Measurements from ENCODE around the gene ANAPC7. TPM values are rescaled to one million over a fixed set of nuclear protein-coding genes. Genes with fewer than 3 reads are reported as not detected.
"Not testable (repeated sequence)": the region's sequence is repeated elsewhere in the genome, so short reads cannot be mapped to it uniquely, and the experiment has no call there.

The ANAPC7 gene
- total RNA-seq, 1 donor = 16.2 TPM

DNA sequence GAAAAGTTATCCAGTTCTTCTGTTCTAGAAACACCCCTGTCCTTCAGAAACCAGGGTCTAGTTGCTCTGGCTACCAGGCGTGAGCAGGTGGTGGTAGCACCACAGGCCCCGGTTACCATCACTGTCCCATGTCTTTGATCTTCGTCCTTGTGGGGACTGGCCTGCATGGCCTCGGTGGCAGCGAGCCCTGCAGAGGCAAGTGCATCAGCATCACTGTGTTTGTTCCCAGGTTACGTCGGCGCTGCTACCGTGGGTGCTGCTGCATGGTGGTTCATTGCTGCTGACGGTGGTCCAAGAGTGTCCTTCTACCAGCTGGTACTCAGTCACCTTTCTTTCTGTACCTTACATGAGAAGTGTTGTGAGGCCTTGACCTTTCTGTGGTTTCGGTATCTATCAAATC, 58.9 kb downstream of the ANAPC7 start:
- H3K4me1 ChIP-seq (ENCODE audit: insufficient read depth, low read length) = peaks cover 28% of the 10 kb centered on the region
- H3K27me3 ChIP-seq (ENCODE audit: insufficient read depth, low read length) = no peaks in the 10 kb centered on the region
- H3K9me3 ChIP-seq (ENCODE audit: low read depth, low read length) = no peaks in the 10 kb centered on the region
- no peak overlapping the region for H3K4me3 ChIP-seq (ENCODE audit: low read length)

DNA sequence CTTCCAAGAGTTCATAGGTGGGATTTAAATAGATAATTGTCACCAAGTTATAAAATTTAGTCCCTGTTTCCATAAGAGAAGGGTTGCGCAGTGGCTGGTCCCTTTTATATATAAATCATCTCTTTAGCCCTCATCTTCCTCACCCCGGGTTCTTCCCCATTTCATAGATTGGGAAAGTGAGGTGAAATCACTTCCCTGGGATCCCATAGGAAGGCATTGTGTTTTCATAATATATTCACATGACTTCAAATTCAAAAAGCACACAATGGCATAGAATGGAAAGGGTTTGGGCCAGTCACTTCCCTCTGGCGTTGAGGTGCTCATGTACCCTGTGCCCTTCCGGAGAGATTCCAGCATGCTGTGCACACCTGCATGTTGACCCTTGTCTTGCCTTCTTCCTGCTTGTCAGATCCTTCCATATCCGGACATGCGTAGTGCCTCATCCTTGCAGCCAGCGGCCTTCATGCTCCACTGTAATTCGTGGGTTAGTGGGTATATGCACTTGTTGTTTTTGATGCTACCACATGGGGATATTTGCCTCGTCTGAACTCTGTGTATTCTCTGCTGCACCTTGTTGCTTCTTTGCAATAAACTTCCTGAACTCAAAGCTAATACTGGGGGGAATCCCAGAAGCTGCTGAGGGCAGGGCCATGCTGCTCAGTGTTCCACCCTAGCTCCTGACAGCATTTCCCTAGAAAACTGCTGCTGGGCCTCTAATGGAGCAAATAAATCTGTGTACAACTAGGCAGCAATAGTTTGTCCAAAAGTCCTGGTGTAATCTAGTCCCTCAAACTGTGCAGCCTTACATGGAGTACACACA, 59.6 kb downstream of the ANAPC7 start:
- peaks cover 21% of the 10 kb centered on the region for H3K4me1 ChIP-seq (ENCODE audit: insufficient read depth, low read length)
- H3K4me3 ChIP-seq (ENCODE audit: low read length) = no peak overlapping the region
- H3K27me3 ChIP-seq (ENCODE audit: insufficient read depth, low read length) = no peaks in the 10 kb centered on the region
- H3K9me3 ChIP-seq (ENCODE audit: low read depth, low read length) = no peaks in the 10 kb centered on the region

DNA sequence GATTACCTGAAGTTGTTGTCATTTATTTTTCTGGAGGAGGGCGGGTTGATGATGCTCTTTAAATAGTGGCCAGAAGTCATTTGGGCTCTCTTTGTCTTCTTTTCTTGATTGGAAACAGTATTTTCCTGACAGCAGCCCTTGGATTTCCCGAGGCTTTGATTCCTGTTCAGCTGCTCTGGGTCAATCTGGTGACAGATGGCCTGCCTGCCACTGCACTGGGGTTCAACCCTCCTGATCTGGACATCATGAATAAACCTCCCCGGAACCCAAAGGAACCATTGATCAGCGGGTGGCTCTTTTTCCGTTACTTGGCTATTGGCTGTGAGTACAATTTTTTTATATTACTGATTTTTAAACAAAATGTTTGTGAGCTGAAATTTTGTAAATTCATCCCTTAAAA, 60.4 kb downstream of the ANAPC7 start:
- Histone ChIP-seq H3K4me3 (ENCODE audit: low read length) (no peak overlapping the region), H3K4me1 (ENCODE audit: insufficient read depth, low read length) (peaks cover 14% of the 10 kb centered on the region), H3K27me3 (ENCODE audit: insufficient read depth, low read length) (no peaks in the 10 kb centered on the region), H3K9me3 (ENCODE audit: low read depth, low read length) (no peaks in the 10 kb centered on the region)

DNA sequence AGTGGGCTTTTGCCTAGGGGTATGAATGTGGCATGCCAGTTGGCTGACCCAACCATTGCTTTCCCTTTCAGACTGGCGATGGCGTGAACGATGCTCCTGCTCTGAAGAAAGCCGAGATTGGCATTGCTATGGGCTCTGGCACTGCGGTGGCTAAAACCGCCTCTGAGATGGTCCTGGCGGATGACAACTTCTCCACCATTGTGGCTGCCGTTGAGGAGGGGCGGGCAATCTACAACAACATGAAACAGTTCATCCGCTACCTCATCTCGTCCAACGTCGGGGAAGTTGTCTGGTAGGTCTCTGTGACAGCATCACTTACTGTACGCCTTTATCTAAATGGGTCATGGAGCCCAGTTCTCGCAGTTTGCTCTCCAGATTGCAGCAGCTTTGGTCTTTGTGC, 61.4 kb downstream of the ANAPC7 start:
- peaks cover 14% of the 10 kb centered on the region for H3K4me1 ChIP-seq (ENCODE audit: insufficient read depth, low read length)
- H3K27me3 ChIP-seq (ENCODE audit: insufficient read depth, low read length) = no peaks in the 10 kb centered on the region
- H3K4me3 ChIP-seq (ENCODE audit: low read length) = no peak overlapping the region
- H3K9me3 ChIP-seq (ENCODE audit: low read depth, low read length) = no peaks in the 10 kb centered on the region

DNA sequence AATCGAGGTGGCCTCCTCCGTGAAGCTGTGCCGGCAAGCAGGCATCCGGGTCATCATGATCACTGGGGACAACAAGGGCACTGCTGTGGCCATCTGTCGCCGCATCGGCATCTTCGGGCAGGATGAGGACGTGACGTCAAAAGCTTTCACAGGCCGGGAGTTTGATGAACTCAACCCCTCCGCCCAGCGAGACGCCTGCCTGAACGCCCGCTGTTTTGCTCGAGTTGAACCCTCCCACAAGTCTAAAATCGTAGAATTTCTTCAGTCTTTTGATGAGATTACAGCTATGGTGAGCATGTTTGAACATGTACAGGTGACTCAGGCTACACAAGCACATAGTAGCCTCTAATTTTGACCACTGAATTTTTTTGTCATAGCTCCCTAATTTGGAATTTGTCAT, 62.8 kb downstream of the ANAPC7 start:
- peaks cover 14% of the 10 kb centered on the region for H3K4me1 ChIP-seq (ENCODE audit: insufficient read depth, low read length)
- H3K27me3 ChIP-seq (ENCODE audit: insufficient read depth, low read length) = no peaks in the 10 kb centered on the region
- H3K4me3 ChIP-seq (ENCODE audit: low read length) = no peak overlapping the region
- no peaks in the 10 kb centered on the region for H3K9me3 ChIP-seq (ENCODE audit: low read depth, low read length)

DNA sequence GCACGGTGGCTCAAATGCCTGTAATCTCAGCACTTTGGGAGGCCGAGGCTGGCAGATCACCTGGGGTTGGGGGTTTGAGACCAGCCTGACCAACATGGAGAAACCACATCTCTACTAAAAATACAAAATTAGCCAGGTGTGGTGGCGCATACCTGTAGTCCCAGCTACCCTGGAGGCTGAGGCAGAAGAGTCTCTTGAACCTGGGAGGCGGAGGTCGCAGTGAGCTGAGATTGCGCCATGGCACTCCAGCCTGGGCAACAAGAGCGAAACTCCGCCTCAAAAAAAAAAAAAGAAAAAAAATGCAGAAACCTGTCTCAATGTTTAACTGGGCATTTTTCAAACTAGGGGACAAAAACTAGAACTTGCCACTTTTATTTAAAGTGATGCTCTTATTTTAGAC, 63.2 kb downstream of the ANAPC7 start:
- not testable (repeated sequence) for H3K4me1 ChIP-seq (ENCODE audit: insufficient read depth, low read length); H3K4me3 ChIP-seq (ENCODE audit: low read length); H3K9me3 ChIP-seq (ENCODE audit: low read depth, low read length); H3K27me3 ChIP-seq (ENCODE audit: insufficient read depth, low read length)

DNA sequence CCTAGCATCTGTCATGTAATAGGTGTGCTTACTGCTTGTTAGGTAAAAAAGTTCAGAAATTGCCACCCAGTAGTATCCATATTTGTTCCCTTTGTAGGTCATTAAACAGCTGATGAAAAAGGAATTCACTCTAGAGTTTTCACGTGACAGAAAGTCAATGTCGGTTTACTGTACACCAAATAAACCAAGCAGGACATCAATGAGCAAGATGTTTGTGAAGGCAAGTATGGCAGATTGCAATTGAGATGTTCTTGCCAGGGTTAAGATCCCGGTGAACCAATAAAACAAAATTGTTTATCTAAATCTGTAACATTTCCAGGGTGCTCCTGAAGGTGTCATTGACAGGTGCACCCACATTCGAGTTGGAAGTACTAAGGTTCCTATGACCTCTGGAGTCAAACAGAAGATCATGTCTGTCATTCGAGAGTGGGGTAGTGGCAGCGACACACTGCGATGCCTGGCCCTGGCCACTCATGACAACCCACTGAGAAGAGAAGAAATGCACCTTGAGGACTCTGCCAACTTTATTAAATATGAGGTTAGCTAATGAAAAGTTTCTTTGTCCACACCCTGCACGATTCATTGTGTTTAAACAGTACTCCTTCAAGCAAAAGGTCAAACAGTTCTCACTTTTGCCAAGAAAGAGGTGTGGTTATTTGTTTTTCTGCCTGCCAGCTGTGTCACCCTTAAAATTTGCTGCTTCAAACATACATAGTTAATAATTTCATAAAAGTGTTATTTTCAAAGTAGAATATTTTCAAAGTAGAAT, 64.1 kb downstream of the ANAPC7 start:
- no peak overlapping the region for H3K4me3 ChIP-seq (ENCODE audit: low read length)
- H3K4me1 ChIP-seq (ENCODE audit: insufficient read depth, low read length) = peaks cover under 1% of the 10 kb centered on the region
- H3K9me3 ChIP-seq (ENCODE audit: low read depth, low read length) = no peaks in the 10 kb centered on the region
- no peaks in the 10 kb centered on the region for H3K27me3 ChIP-seq (ENCODE audit: insufficient read depth, low read length)

DNA sequence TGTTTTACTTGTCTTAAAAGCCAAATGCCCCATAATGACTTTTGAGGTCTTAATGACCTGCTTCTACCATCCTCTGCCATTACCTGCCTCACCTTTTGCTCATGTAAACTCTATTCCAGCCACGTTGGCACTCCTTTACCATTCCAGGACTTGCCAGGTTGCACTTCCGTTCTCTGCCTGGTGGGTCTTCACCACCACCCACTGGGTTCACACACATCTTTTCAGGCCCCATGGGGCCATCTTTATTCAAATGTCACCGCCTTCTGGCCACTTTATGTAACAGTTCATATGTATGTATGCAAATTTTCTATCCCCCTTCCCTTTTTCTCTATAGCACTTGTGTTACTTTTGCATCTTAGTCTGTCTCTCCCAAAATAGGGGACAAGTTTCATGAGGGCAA, 64.8 kb downstream of the ANAPC7 start:
- Histone ChIP-seq H3K27me3 (ENCODE audit: insufficient read depth, low read length) (no peaks in the 10 kb centered on the region), H3K4me3 (ENCODE audit: low read length) (no peak overlapping the region), H3K9me3 (ENCODE audit: low read depth, low read length) (no peaks in the 10 kb centered on the region)

DNA sequence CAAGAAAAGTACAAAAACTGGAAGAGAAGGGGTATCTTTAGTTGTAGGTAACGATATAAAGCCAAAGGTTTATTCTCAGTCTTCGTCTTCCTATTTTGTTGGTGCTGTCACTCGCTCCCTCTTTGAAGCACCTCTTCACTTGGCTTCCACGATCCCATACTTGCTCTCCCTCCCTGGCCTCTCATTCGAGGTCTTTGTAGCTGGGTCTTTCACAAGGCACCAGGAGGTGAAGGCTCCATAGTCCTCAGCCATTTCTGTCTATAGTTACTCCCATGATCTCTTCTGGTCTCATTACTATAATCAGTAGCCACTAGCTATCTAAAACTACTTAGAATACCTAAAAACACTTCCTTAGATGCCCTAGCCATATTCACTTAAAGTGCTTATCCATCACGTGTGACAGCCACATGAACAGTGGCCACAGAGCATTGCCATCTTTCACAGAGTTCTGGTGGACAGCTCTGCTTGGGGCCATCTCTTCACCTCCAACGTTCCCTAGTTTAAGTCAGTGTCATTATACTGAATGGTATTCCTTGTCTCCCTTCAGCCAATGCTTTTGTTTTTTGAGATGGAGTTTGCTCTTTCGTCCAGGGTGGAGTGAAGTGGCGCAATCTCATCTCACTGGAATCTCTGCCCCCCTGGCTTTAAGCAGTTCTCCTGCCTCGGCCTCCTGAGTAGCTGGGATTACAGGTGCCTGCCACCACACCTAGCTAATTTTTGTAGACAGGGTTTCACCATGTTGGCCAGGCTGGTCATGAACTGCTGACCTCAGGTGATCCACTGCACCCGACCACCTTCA, 65.4 kb downstream of the ANAPC7 start:
- no peaks in the 10 kb centered on the region for H3K9me3 ChIP-seq (ENCODE audit: low read depth, low read length)
- H3K4me1 ChIP-seq (ENCODE audit: insufficient read depth, low read length) = no peaks in the 10 kb centered on the region
- H3K4me3 ChIP-seq (ENCODE audit: low read length) = no peak overlapping the region
- no peaks in the 10 kb centered on the region for H3K27me3 ChIP-seq (ENCODE audit: insufficient read depth, low read length)

More for the DNA sequence above, 64.8 kb downstream of the ANAPC7 start:
- H3K4me1 ChIP-seq (ENCODE audit: insufficient read depth, low read length) = no peaks in the 10 kb centered on the region

DNA sequence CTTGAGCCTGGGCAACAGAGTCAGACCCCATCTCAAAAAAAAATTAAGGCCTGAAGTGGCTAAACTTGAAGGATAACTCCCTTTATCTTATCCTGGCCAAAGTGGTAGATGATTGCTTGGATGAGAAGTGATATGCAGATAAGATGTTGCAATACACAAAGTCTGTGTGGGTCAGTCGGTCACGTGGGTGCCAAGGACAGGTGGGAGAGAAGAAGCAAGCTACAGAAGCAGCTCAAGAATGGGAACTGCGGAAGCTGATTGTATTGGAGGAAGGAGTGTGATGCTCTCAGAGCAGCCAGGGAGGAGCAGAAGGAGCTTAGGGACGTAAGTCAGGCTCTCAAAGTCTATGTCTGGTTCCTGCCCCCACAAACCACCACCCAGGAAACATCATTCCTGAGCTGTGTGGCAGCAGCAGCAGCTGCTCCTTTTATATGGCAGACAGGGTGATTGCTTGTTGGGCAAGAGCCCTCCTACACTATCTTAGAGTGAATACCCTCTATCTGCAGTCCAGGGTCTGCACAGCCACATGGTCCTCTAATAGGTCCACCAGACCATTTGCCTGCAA, 67.9 kb downstream of the ANAPC7 start:
- H3K4me1 ChIP-seq (ENCODE audit: insufficient read depth, low read length) = peaks cover 3% of the 10 kb centered on the region
- H3K27me3 ChIP-seq (ENCODE audit: insufficient read depth, low read length) = no peaks in the 10 kb centered on the region
- H3K9me3 ChIP-seq (ENCODE audit: low read depth, low read length) = no peaks in the 10 kb centered on the region
- no peak overlapping the region for H3K4me3 ChIP-seq (ENCODE audit: low read length)

DNA sequence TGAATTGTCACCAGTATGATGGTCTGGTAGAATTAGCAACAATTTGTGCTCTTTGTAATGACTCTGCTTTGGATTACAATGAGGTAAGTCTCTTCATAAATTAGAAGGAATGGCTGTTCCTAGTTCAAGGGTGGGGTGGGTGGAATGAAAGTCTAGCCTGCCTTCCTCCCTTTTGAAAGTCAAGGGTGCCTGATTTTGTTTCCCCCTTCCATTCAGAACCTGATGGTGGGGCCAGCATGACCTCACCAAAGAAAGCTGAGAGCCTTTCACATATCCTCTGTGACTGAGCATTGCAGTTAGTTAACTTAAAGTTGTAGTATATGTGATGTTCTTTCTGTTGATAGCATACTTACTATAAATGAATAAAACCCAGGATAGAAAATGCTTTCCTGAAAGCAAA, 70.3 kb downstream of the ANAPC7 start:
- Histone ChIP-seq H3K4me1 (ENCODE audit: insufficient read depth, low read length) (peaks cover 5% of the 10 kb centered on the region), H3K27me3 (ENCODE audit: insufficient read depth, low read length) (no peaks in the 10 kb centered on the region), H3K9me3 (ENCODE audit: low read depth, low read length) (no peaks in the 10 kb centered on the region), H3K4me3 (ENCODE audit: low read length) (no peak overlapping the region)

DNA sequence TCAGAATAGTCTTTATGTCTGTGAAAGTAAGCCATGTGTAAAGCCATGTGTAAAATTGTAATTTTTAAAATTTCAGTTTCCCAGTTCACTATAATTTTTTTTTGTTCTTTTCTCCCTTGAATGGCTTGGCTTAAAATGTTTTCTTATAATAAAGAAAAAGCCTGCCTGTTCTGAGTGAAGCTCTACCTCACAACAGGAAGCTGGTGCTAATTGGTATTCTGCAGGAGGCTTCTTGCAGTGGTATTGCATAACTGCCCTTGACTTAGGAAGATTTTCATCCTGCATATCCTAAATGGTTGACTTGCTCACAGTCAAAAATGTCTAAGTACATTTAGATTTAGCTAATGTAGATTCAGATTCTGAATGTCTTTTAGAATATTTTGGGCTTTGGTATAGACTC, 73.0 kb downstream of the ANAPC7 start:
- Histone ChIP-seq H3K27me3 (ENCODE audit: insufficient read depth, low read length) (no peaks in the 10 kb centered on the region), H3K4me3 (ENCODE audit: low read length) (no peak overlapping the region), H3K9me3 (ENCODE audit: low read depth, low read length) (no peaks in the 10 kb centered on the region), H3K4me1 (ENCODE audit: insufficient read depth, low read length) (peaks cover 5% of the 10 kb centered on the region)

DNA sequence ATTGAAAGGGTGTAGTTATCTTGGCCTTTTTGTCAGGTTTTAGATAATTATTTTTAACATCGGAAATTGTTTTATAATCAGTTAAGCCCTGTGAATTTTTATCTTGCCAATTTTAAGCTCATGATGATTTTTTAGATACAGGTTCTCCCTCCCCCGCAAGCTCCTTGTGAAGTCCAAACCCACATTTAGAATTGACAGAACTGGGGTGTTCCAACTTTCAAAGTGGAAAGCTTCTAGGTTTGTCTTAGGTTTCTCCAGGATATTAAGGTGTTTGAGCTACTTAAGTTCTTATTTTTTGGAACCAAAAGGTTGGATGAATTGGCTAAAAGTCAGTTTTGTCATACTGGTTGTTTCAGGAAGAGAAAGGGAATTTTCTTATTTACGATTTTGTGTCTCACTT, 73.4 kb downstream of the ANAPC7 start:
- Histone ChIP-seq H3K4me1 (ENCODE audit: insufficient read depth, low read length) (peaks cover 5% of the 10 kb centered on the region), H3K9me3 (ENCODE audit: low read depth, low read length) (no peaks in the 10 kb centered on the region), H3K27me3 (ENCODE audit: insufficient read depth, low read length) (no peaks in the 10 kb centered on the region), H3K4me3 (ENCODE audit: low read length) (no peak overlapping the region)

DNA sequence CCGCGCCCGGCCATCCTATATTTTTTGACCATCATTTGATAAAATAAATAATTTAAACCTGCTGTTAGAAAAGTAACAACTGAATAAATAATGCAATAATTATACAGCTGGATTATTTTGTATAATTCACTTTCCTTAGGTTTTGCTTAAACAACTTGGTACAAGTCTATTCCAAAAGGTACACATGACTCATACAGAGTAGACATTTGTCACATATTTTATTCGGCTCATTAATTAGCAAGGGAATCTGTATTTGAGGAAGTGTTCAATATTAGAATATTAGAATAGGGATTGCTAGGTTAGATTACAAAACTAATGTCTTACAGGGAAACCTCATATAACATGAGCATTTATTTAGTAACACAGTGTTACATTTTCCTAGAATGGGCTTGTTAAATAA, 73.8 kb downstream of the ANAPC7 start:
- no peak overlapping the region for H3K4me3 ChIP-seq (ENCODE audit: low read length)
- H3K27me3 ChIP-seq (ENCODE audit: insufficient read depth, low read length) = no peaks in the 10 kb centered on the region
- H3K4me1 ChIP-seq (ENCODE audit: insufficient read depth, low read length) = peaks cover 5% of the 10 kb centered on the region
- no peaks in the 10 kb centered on the region for H3K9me3 ChIP-seq (ENCODE audit: low read depth, low read length)

Measured in mononuclear cell (primary cell).